Memory B cell (primary cell): ENCODE results near the gene C1orf87.

Experiments used
- ATAC-seq: fragments of 150-1000 bp; cut with Tn5 transposase; 2 replicates; pipeline ENCODE4 v1.10.0; 2021; ENCODE audit warnings: low read depth, mild to moderate bottlenecking, moderate library complexity
- DNase-seq, 2 donors: peaks; one replicate each; pipeline ENCODE4 v3.0.0; 2022; ENCODE audit warnings: low spot score in 2 of 2
- H3K27ac Mint-ChIP-seq: one replicate; pipeline ENCODE4 v1.8.0; 2022; ENCODE audit warnings: mild to moderate bottlenecking, moderate library complexity, mixed read lengths
- H3K27me3 Mint-ChIP-seq: one replicate; pipeline ENCODE4 v1.8.0; 2022; ENCODE audit warnings: mixed read lengths
- H3K36me3 Mint-ChIP-seq: one replicate; pipeline ENCODE4 v1.8.0; 2022; ENCODE audit warnings: mild to moderate bottlenecking, mixed read lengths
- H3K4me1 Mint-ChIP-seq: one replicate; pipeline ENCODE4 v1.8.0; 2022; ENCODE audit warnings: mixed read lengths
- H3K4me3 Mint-ChIP-seq: one replicate; pipeline ENCODE4 v1.8.0; 2022; ENCODE audit warnings: mild to moderate bottlenecking, moderate library complexity, mixed read lengths
- H3K9me3 Mint-ChIP-seq: one replicate; pipeline ENCODE4 v1.8.0; 2022; ENCODE audit warnings: mixed read lengths

The C1orf87 gene, protein sequence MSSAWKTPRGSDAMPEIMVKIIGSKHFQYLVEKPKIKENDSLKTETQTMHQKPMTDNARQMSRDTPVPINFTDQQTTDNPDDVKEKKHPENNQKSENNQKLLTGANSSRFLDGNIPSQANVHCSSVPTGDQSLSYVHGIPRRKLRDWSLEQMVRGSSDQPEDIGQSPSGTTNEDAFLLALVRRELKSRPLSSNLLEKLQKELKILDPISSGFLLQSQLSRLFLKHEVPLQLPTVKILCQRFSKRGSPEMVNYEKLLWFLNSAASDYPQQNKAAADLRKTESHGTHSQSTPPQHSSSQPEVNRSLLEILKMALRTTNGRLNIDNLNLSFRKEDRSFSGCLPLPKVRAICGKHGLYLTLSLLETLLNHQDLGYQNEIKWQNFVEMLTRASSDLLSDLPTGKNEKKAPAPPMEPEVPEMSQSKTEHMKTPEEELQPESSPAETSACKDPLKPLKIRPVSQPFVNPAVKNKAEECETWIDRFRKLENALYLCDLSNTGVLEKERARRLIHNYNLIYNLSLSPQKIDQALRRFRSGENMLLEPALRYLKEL

DNA sequence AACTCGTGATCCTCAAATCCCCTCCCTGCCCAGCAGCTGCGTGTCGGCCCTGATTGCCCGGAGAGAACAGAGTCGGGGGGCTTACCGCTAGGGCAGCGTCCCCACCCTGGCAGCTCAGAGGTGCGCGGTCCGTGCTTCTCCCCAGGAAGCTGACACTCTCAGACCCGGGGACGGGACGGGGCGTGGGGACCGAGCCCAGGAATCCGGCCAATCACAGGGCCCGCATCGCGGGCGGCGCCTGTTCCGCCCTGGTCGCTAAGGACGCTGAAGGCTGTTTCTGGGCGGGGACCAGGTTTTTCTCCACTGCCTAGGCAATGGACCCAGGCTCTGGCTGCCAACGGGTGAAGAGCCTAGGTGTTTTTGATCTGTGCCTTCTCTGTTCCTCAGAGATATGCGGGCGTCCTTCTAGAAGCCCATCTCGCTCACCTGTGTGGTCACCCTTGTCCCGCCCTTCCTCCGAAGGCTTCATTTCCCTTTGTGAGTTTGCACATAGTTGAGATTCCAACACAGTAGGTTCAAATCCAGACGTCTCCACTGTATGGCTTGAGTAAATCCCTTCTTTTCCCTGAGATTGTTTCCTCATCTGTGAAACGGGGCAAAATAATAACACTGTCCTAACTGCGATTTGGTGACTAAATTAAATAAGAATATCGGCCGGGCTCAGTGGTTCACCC is at the start of gene C1orf87:
Gene C1orf87 (minus strand): TSS at position 166 of the 674 bp plus-strand sequence. CDS start 1,127 bp downstream, outside the sequence.
- Mint-ChIP-seq H3K27ac (no peak within 1 kb of the TSS), H3K4me1 (no peaks in the 10 kb centered on the region), H3K9me3 (no peaks in the 10 kb centered on the region), H3K27me3 (peaks cover 15% of the 10 kb centered on the region), H3K36me3 (no peaks in the 10 kb centered on the region), H3K4me3 (no peak within 1 kb of the TSS)
- ATAC-seq (no peak), DNase-seq (no peak)

DNA sequence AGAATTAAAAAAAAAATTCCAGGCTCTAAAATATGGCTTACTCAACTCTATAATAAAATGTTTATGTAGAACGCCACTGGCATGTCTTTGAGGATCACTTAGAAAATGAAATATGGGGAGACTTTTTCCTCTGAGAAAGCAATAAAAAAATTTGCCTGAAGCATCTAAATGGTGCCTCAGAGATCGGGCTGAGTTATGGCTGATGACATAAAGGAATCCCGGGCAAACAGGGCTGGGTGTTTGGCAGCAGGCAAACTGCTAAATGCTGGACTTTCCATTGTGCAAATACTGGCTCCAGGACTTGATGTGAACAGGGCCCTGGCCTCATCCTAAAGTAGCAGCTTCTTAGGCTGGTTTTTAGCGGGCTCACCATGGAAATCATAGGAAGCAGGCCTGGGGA is 44.5 kb upstream of the C1orf87 start:
- H3K36me3 Mint-ChIP-seq: no peaks in the 10 kb centered on the region
- H3K27ac Mint-ChIP-seq: no peak overlapping the region
- no peaks in the 10 kb centered on the region for H3K4me1 Mint-ChIP-seq
- ATAC-seq: no peak
- no peaks in the 10 kb centered on the region for H3K27me3 Mint-ChIP-seq
- H3K9me3 Mint-ChIP-seq: no peaks in the 10 kb centered on the region
- H3K4me3 Mint-ChIP-seq: no peak overlapping the region
- no peak for DNase-seq

DNA sequence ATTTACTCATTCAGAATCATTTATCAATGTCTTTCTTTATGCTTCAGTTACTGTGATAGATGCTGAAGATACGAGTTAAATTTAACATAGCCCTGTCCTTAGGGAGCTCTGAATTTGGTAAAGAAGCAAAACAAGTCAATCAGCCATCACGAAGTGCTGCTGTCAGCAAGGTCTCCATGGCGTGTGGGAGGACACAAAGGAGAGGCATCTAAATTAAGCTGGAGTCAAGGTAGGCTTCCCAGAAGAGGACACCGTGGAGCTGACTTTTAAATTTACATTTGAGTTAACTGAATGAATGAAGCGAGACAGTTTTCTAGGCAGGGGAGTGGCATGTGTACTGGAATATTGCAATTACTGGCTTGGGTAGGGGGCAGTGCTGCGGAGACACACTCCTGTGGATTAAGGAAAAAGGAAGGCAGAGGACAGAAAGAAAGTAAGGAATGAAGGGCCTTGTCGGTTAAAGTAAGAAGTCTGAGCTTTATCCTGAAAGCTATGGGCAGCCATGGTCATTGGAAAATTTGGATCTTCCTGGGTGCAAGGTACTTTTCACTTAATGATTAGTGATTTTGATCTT is 41.3 kb upstream of the C1orf87 start:
- no peaks in the 10 kb centered on the region for H3K27me3 Mint-ChIP-seq
- DNase-seq (no peak), ATAC-seq (no peak)
- no peaks in the 10 kb centered on the region for H3K4me1 Mint-ChIP-seq
- H3K36me3 Mint-ChIP-seq: no peaks in the 10 kb centered on the region
- H3K9me3 Mint-ChIP-seq: no peaks in the 10 kb centered on the region
- no peak overlapping the region for H3K4me3 Mint-ChIP-seq
- H3K27ac Mint-ChIP-seq: no peak overlapping the region

DNA sequence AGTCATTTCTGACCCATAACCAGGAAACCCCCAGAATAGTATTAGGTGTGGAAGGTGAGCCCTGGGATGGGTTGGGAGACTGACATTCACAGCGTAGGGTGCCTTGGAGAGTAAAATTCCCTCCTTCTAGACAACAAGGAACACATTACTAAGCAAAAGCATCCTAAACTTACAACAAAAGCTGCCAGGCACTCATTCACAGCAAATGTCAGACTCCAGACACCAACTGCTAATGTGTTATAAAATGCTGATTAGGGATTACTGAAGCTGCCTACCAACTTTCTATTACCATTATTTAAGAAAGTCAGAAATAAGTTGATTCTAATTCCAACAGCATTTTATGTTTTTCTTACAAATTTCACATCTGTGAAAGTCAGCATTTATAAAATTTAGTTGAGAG is 40.0 kb upstream of the C1orf87 start:
- ATAC-seq (no peak), DNase-seq (no peak)
- no peak overlapping the region for H3K27ac Mint-ChIP-seq
- no peaks in the 10 kb centered on the region for H3K4me1 Mint-ChIP-seq
- no peak overlapping the region for H3K4me3 Mint-ChIP-seq
- no peaks in the 10 kb centered on the region for H3K9me3 Mint-ChIP-seq
- no peaks in the 10 kb centered on the region for H3K27me3 Mint-ChIP-seq
- no peaks in the 10 kb centered on the region for H3K36me3 Mint-ChIP-seq

GRCh38 chr1:60113028-60113427 is 39.5 kb upstream of the C1orf87 start:
- H3K36me3 Mint-ChIP-seq: no peaks in the 10 kb centered on the region
- no peak for DNase-seq
- H3K4me3 Mint-ChIP-seq: no peak overlapping the region
- H3K27me3 Mint-ChIP-seq: no peaks in the 10 kb centered on the region
- no peak for ATAC-seq
- no peaks in the 10 kb centered on the region for H3K4me1 Mint-ChIP-seq
- no peak overlapping the region for H3K27ac Mint-ChIP-seq
- H3K9me3 Mint-ChIP-seq: no peaks in the 10 kb centered on the region

DNA sequence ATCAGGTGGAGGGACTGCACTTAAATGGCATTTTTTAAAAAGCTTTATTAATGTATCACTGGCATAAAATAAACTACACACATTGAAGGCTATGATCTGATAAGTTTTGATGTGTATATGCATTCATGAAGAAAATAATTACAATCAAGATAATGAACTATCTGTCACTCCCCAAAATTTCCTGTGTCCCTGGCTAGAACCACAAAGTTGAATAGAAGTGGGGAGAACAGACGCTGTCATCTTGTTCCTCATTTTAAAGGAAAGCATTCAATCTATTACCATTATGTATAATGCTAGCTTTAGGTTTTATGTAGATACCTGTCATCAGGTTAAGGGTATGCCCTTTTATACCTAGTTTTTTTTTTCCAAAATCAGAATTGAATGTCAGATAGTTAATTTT is 38.1 kb upstream of the C1orf87 start:
- Mint-ChIP-seq H3K4me3 (no peak overlapping the region), H3K27ac (no peak overlapping the region)

DNA sequence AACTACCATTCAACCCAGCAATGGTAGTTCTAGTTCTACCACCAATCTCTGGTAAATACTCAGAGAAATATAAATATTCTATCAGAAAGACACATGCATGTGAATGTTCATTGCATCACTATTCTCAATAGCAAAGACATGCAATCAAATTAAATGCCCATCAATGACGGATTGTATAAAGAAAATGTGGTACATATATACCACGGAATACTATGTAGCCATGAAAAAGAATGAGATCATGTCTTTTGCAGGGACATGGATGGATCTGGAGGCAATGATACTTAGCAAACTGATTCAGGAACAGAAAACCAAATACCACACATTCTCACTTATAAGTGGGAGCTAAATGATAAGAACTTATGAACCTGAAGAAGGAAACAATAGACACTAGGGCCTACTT is 37.5 kb upstream of the C1orf87 start:
- H3K27me3 Mint-ChIP-seq: no peaks in the 10 kb centered on the region
- ATAC-seq (no peak), DNase-seq (no peak)
- no peaks in the 10 kb centered on the region for H3K4me1 Mint-ChIP-seq
- no peak overlapping the region for H3K27ac Mint-ChIP-seq
- H3K9me3 Mint-ChIP-seq: no peaks in the 10 kb centered on the region
- H3K36me3 Mint-ChIP-seq: no peaks in the 10 kb centered on the region
- no peak overlapping the region for H3K4me3 Mint-ChIP-seq

More for the DNA sequence above, 38.1 kb upstream of the C1orf87 start:
- H3K36me3 Mint-ChIP-seq: no peaks in the 10 kb centered on the region
- H3K9me3 Mint-ChIP-seq: no peaks in the 10 kb centered on the region
- no peak for DNase-seq
- no peaks in the 10 kb centered on the region for H3K4me1 Mint-ChIP-seq
- H3K27me3 Mint-ChIP-seq: no peaks in the 10 kb centered on the region
- no peak for ATAC-seq

GRCh38 chr1:60108196-60108595 is 34.6 kb upstream of the C1orf87 start:
- DNase-seq: no peak
- no peaks in the 10 kb centered on the region for H3K4me1 Mint-ChIP-seq
- no peak overlapping the region for H3K4me3 Mint-ChIP-seq
- no peaks in the 10 kb centered on the region for H3K36me3 Mint-ChIP-seq
- ATAC-seq: no peak
- no peaks in the 10 kb centered on the region for H3K27me3 Mint-ChIP-seq
- H3K9me3 Mint-ChIP-seq: no peaks in the 10 kb centered on the region
- no peak overlapping the region for H3K27ac Mint-ChIP-seq

GRCh38 chr1:60103186-60103585 is 29.6 kb upstream of the C1orf87 start:
- H3K4me3 Mint-ChIP-seq: no peak overlapping the region
- H3K4me1 Mint-ChIP-seq: no peaks in the 10 kb centered on the region
- H3K36me3 Mint-ChIP-seq: no peaks in the 10 kb centered on the region
- ATAC-seq (no peak), DNase-seq (no peak)
- H3K9me3 Mint-ChIP-seq: no peaks in the 10 kb centered on the region
- peaks cover 1% of the 10 kb centered on the region for H3K27me3 Mint-ChIP-seq
- H3K27ac Mint-ChIP-seq: no peak overlapping the region

- ATAC-seq (no peak), DNase-seq (no peak)
- H3K27ac Mint-ChIP-seq: no peak overlapping the region
- no peaks in the 10 kb centered on the region for H3K9me3 Mint-ChIP-seq
- peaks cover 1% of the 10 kb centered on the region for H3K27me3 Mint-ChIP-seq
- no peaks in the 10 kb centered on the region for H3K36me3 Mint-ChIP-seq
- H3K4me3 Mint-ChIP-seq: no peak overlapping the region
- no peaks in the 10 kb centered on the region for H3K4me1 Mint-ChIP-seq
Observed at GRCh38 chr1:60102267-60103061, 28.9 kb upstream of the C1orf87 start.

- DNase-seq (no peak), ATAC-seq (no peak)
- H3K4me3 Mint-ChIP-seq: no peak overlapping the region
- no peaks in the 10 kb centered on the region for H3K4me1 Mint-ChIP-seq
- H3K9me3 Mint-ChIP-seq: no peaks in the 10 kb centered on the region
- no peaks in the 10 kb centered on the region for H3K36me3 Mint-ChIP-seq
- no peak overlapping the region for H3K27ac Mint-ChIP-seq
- H3K27me3 Mint-ChIP-seq: peaks cover 1% of the 10 kb centered on the region
Observed at GRCh38 chr1:60101516-60101915, 27.9 kb upstream of the C1orf87 start.

GRCh38 chr1:60091195-60091715 is 17.7 kb upstream of the C1orf87 start:
- ATAC-seq (no peak), DNase-seq (no peak)
- Mint-ChIP-seq H3K4me3 (no peak overlapping the region), H3K27ac (no peak overlapping the region), H3K9me3 (no peaks in the 10 kb centered on the region), H3K36me3 (no peaks in the 10 kb centered on the region), H3K4me1 (no peaks in the 10 kb centered on the region), H3K27me3 (peaks cover 2% of the 10 kb centered on the region)

GRCh38 chr1:60090655-60091054 is 17.1 kb upstream of the C1orf87 start:
- Mint-ChIP-seq H3K27ac (no peak overlapping the region), H3K36me3 (no peaks in the 10 kb centered on the region), H3K9me3 (no peaks in the 10 kb centered on the region), H3K4me3 (no peak overlapping the region), H3K4me1 (no peaks in the 10 kb centered on the region), H3K27me3 (peaks cover 2% of the 10 kb centered on the region)
- no peak for DNase-seq
- ATAC-seq: no peak
